K562 (cell line): ENCODE measurements around the gene PPOX. TPM values are rescaled to one million over a fixed set of nuclear protein-coding genes. Genes with fewer than 3 reads are reported as not detected.

ENCODE experiments used
- ASH1L ChIP-seq: fragments of 450-650 bp; IDR thresholded peaks from 2 replicates; pipeline ENCODE4 v1.6.1; 2018; ENCODE audit warnings: borderline replicate concordance, mild to moderate bottlenecking, low read depth; ENCODE audit not compliant: partially characterized antibody
- CHCHD3 ChIP-seq: fragments of 250-450 bp; sonication (Bioruptor Pico); IDR thresholded peaks from 2 replicates; pipeline ENCODE4 v2.1.2; 2022; ENCODE audit warnings: mild to moderate bottlenecking
- ILK ChIP-seq: fragments of 450-650 bp; IDR thresholded peaks from 2 replicates; pipeline ENCODE4 v1.6.1; 2016; ENCODE audit warnings: missing genetic modification characterization, low read depth, mild to moderate bottlenecking, missing compliant biosample characterization, moderate library complexity, borderline replicate concordance
- MTF1 ChIP-seq: fragments of 250-450 bp; sonication (Bioruptor Pico); IDR thresholded peaks from 2 replicates; pipeline ENCODE4 v1.9.0; 2021; ENCODE audit warnings: moderate library complexity, mild to moderate bottlenecking, inconsistent platforms, borderline replicate concordance
- PHTF2 ChIP-seq: fragments of 250-450 bp; sonication (Bioruptor Pico); IDR thresholded peaks from 2 replicates; pipeline ENCODE4 v1.5.0; 2021; ENCODE audit warnings: mild to moderate bottlenecking
- TAF7 ChIP-seq: fragments of 450-650 bp; IDR thresholded peaks from 2 replicates; pipeline ENCODE4 v1.6.1; 2016; ENCODE audit warnings: missing genetic modification characterization, missing compliant biosample characterization
- ZNF780A ChIP-seq: fragments of 250-450 bp; sonication (Bioruptor Pico); IDR thresholded peaks from 2 replicates; pipeline ENCODE4 v1.5.0; 2021; ENCODE audit warnings: mild to moderate bottlenecking
- polyA plus RNA-seq, 8 experiments: library from polyadenylated mRNA; depleted of rRNA in 4 of 8; stranded (reverse) in 5 of 8; unstranded in 3 of 8; fragments of >200 nt; fragmentation: Nextera tagmentation in 2 of 8; fragmentation: Illumina TruSeq in 1 of 8; extraction: Ambion mirVana in 2 of 8; extraction: Trizol in 1 of 8; gene quantifications; 2 replicates each; pipeline versions ENCODE4 v1.2.1 to v1.2.3, GENCODE V29; 2011 to 2014; ENCODE audit warnings: inconsistent platforms in 1 of 8, missing spikeins in 1 of 8
- total RNA-seq, 7 experiments: library from RNA; depleted of rRNA in 6 of 7; stranded (reverse); fragments of >200 nt in 6 of 7; fragmentation: Illumina TruSeq in 2 of 7; extraction: Trizol in 2 of 7; gene quantifications; 2 replicates each; pipeline versions ENCODE4 v1.2.1 to v1.2.3, GENCODE V29; 2011 to 2021; ENCODE audit warnings: low replicate concordance in 1 of 7
- TF ChIP-seq, protein P1 (sequence below), 2 experiments: fragments of 250-450 bp in 1 of 2; fragments of 450-650 bp in 1 of 2; sonication (Bioruptor Pico) in 1 of 2; IDR thresholded peaks; 2 replicates each; pipeline versions ENCODE4 v1.6.1 to v1.8.0; 2016 to 2021; ENCODE audit warnings: mild to moderate bottlenecking in 2 of 2, moderate library complexity in 2 of 2, missing compliant biosample characterization in 1 of 2, missing genetic modification characterization in 1 of 2
- TF ChIP-seq, protein P2 (sequence below), 2 experiments: fragments of 450-650 bp in 1 of 2; sonication (generic) in 1 of 2; formaldehyde crosslinking; conservative IDR thresholded peaks; 2 replicates each; pipeline versions ENCODE4 v1.4.0 to v1.8.1; 2020 to 2022; ENCODE audit warnings: mild to moderate bottlenecking in 1 of 2, missing genetic modification reagents in 1 of 2

The PPOX gene
- total and polyA plus RNA-seq, 9 of the 15 experiments (the other 6 are each of a cell fraction or from before 2014, with no cell fraction given) = 17.0 to 57.1 (median 38.9) TPM

GRCh38 chr1:161219078-161219892 is 53.1 kb downstream of the PPOX start (continued):
- TF ChIP-seq PHTF2 (CRISPR knock-in tag) (no peak), TAF7 (tag) (no peak), ASH1L (no peak), CHCHD3 (CRISPR knock-in tag) (no peak), ZNF780A (no peak), MTF1 (CRISPR knock-in tag) (no peak), ILK (tag) (no peak)
- TF ChIP-seq, protein P1, sequence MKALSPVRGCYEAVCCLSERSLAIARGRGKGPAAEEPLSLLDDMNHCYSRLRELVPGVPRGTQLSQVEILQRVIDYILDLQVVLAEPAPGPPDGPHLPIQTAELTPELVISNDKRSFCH (CRISPR knock-in tag; IDR thresholded peaks at IDR 0.05) = no peak
- TF ChIP-seq, protein P1 (tag; IDR thresholded peaks at IDR 0.05) = no peak
- TF ChIP-seq, protein P2, sequence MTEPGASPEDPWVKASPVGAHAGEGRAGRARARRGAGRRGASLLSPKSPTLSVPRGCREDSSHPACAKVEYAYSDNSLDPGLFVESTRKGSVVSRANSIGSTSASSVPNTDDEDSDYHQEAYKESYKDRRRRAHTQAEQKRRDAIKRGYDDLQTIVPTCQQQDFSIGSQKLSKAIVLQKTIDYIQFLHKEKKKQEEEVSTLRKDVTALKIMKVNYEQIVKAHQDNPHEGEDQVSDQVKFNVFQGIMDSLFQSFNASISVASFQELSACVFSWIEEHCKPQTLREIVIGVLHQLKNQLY (CRISPR knock-in tag; conservative IDR thresholded peaks at IDR 0.05) = no peak
